PC-9 (cell line): ENCODE data around the gene GRIP1.

Experiments used
- CTCF ChIP-seq: fragments of 200-600 bp; sonication (generic); conservative IDR thresholded peaks from 2 replicates; pipeline ENCODE4 v1.6.1; 2017; ENCODE audit warnings: mixed run types, antibody characterized with exemption, mild to moderate bottlenecking, moderate library complexity
- EZH2 ChIP-seq: fragments of 200-600 bp; sonication (generic); IDR thresholded peaks from 2 replicates; pipeline ENCODE4 v1.8.0; 2017; ENCODE audit warnings: antibody characterized with exemption, low read depth

GRCh38 chr12:66301944-66302826 is 376.7 kb downstream of the GRIP1 start, which contains the start of gene HELB:
- no peak for TF ChIP-seq CTCF
- TF ChIP-seq EZH2: no peak
